Muscle of arm (tissue), 12 donors: Measurements from ENCODE around the gene CDH4. TPM values are rescaled to one million over a fixed set of nuclear protein-coding genes. Genes with fewer than 3 reads are reported as not detected.
"Not testable (repeated sequence)": the region's sequence is repeated elsewhere in the genome, so short reads cannot be mapped to it uniquely, and the experiment has no call there.

Source experiments
- DNase-seq: peaks from one replicate; pipeline ENCODE4 v3.0.0-alpha.2; 2013
- polyA plus RNA-seq, 12 donors: library from polyadenylated mRNA; unstranded; fragments of 120-200 nt; gene quantifications; one replicate each; pipeline ENCODE4 v1.2.1, GENCODE V29; 2013; ENCODE audit not compliant: insufficient read length in 12 of 12

Gene CDH4
- polyA plus RNA-seq, 12 donors = 0.79 to 1.4 (median 1.0) TPM; not detected in 2

- no peak for DNase-seq
These were observed 685.3 kb downstream of the CDH4 start for GRCh38 chr20:61937146-61937962.

GRCh38 chr20:61937963-61938838, 686.1 kb downstream of the CDH4 start:
- no peak for DNase-seq

GRCh38 chr20:61938839-61939690, 687.0 kb downstream of the CDH4 start:
- no peak for DNase-seq

DNA sequence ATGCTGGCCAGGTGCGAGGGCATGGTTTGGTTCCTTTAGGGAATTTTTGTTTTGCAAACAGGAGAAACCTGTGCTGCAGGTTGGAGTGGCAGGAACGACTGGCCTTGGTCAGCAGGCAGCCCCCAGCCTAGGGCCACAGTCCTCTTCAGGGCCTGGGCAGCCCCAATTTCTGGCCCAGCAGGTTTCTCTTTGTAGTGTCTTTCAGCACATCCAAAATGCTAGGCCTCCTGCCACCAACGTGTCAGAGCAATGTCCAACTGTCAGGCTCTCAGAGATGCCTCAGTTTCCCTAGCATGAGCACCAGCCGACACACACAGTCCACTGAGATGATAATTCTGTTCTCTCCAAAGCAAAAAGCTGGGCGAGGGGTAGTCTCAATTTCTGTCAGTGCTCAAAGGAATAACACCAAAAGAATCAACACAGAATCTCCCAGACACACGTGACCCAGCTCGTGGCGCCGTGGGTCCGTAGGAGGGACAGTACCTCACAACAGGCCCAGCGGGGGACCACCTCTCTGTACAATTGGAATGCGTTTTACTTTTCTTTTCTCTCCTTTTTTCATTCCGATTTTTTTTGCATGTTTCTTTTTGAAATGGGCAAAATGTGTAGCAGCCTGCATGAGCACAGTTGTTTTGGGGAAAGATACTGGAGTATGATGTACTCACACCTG, 687.8 kb downstream of the CDH4 start:
- no peak for DNase-seq

GRCh38 chr20:61940491-61940890, 688.4 kb downstream of the CDH4 start:
- DNase-seq = no peak

DNA sequence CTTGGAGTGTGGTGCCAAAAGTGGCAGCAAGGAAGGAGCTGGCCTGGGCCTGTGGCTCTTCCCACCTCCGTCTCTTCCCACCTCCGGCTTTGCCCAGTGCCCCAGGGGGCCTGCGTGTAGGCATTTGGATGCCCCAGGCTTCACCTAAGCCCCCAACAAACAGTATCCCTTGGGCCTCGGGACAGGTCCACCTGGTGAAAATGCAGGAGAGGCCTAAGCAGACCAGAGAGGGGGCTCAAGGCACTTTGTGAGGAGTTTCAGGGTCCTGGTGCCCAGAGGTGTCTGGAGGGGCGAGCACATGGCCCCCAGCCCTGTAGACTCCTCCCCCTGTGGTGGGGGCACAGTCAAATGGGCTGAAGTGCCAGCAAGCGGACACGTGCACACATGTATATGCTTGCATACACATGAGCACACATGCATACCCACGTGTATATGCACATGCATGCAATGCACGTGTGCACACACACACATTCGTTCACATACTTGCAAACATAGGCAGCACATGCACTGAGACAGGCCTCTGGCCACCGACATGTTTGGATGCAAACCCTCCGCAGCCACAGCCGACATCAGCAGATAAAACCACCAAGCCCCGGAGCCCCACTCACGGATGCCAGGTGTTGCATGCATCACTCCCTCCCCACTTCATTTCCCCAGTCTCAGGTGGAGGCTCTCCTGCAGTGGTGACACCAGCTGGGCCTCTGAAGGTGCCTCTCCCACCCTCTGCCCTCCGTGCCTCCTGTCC, 689.1 kb downstream of the CDH4 start:
- no peak for DNase-seq

- DNase-seq = no peak
These were observed 689.8 kb downstream of the CDH4 start for GRCh38 chr20:61941721-61942405.

DNA sequence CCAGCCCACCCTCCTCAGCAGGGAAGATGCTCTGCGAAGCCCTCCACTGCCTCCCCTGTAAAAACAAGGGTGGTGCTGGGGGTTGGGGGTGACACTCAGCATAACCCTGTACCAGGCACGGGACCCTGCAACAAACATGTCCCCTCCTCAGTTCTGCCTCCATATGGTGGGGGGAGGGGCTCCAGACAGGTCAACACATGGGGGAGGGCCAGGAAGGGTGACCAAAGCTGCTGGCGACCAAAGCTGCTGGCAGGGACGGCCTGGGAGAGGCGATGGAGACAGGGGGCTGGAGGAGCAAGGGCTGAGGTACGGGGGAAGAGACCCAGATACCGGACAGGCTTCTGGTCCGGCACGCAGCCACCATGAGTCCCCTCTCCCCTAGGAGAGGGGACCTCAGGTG, 690.5 kb downstream of the CDH4 start:
- DNase-seq = no peak

DNA sequence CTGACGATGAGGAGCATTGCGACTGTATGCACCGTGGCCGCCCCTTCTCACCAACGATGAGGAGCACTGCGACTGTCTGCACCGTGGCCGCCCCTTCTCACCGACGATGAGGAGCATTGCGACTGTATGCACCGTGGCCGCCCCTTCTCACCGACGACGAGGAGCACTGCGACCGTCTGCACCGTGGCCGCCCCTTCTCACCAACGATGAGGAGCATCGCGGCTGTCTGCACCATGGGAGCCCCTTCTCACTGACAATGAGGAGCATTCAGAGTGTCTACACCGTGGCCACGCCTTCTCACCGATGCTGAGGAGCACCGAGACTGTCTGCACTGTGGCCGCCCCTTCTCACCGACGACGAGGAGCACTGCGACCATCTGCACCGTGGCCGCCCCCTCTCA, 692.9 kb downstream of the CDH4 start:
- DNase-seq = not testable (repeated sequence)

DNA sequence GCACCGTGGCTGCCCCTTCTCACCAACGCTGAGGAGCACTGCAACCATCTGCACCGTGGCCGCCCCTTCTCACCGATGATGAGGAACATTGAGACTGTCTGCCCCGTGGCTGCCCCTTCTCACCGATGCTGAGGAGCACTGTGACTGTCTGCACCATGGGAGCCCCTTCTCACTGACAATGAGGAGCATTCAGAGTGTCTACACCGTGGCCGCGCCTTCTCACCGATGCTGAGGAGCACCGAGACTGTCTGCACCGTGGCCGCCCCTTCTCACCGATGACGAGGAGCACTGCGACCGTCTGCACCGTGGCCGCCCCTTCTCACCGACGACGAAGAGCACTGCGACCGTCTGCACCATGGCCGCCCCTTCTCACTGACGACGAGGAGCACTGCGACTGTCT, 693.4 kb downstream of the CDH4 start:
- not testable (repeated sequence) for DNase-seq

- DNase-seq = not testable (repeated sequence)
These were observed 696.0 kb downstream of the CDH4 start for GRCh38 chr20:61948056-61948455.

GRCh38 chr20:61948586-61949362, 696.7 kb downstream of the CDH4 start:
- DNase-seq = no peak

DNA sequence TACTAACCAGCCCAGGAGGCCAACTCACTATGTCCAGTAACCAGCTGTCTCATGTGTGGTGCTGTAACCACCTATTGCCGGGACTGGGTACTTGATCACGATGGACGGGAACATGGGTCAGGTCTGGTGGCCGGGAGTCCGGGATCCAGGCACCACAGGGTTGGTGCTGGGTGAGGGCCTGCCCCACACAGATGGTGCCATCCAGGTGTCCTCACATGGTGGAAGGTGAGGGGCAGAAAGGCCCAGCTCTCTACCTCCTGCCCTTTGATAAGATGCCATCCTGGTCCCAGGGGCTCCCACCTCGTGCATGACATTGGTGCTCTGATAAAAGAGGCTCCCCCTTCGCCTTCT, 697.3 kb downstream of the CDH4 start:
- DNase-seq = no peak

DNA sequence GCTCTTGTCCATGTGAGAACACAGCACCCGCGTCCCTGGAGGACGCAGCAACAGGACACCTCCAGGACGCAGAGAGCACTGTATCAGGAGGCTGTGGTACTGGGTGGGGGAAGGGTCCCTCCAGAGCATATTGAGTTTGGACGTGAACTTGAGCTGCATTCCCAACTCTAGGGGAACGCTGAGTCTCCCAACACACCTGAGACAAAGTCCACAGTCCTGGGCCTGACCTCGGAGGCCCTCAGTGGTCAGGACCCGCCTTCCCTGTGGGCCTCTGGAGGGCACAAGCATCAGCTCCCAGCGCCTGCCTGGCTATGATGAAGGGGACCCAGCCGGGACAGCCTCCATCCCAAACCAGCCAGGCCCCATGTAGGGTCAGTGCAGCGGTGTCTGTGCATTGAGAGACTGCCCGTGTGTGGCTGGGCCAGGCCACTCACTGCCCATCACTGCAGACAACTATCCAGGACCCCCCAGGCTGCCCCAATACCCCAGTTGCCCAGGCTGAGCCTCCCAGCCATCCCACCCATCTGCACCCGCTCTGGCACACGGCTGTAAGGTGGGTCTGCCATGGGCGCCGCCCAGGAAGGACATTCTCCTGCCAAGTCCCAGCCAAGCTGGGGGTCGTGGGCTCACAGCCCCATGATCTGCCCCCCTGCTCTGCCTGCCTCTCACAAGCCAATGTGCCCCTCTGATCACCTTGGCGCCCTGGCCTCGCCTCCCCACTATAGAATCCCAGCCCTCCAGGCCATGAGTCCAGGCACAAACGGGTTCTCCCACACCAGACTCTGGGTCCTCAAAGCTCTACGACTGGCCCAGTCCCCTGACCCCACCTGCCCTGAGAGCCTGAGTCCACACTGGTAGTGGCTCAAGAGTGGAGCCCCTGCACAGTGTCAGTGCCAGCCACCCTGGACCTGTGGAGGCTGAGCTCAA, 697.9 kb downstream of the CDH4 start:
- no peak for DNase-seq

DNA sequence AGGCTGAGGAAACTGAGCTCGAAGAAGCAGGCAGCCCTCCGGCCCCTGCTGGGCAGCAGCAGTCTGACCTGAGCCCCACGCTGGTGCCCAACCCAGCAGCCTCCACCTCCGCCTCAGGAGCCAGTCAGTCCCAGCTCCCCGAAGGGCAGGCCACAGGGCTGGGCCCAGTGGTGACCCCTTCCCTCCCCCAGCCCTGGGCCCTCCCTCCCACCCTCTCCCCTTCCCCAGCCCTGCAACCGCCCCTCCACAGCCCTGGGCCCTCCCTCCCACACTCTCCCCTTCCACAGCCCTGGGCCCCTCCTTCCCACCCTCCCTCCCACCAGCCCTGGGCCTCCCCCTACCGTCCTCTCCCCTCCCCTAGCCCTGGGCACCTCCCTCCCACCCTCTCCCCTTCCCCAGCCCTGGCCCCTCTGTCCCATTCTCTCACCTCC, 698.6 kb downstream of the CDH4 start:
- no peak for DNase-seq

GRCh38 chr20:61951695-61952533, 699.9 kb downstream of the CDH4 start:
- peak; percentile 51 for DNase-seq
